Stimulated activated CD8-positive, alpha-beta memory T cell treated with anti-CD3 and anti-CD28 coated beads, Interleukin-7, amount 100 ng/mL, for 4 hours (primary cell): ENCODE data around the gene ATP11C.
"Not testable (repeated sequence)": the region's sequence is repeated elsewhere in the genome, so short reads cannot be mapped to it uniquely, and the experiment has no call there.

Experiments
- DNase-seq, 2 donors: peaks; one replicate each; pipeline ENCODE4 v3.0.0-alpha.2; 2020; ENCODE audit warnings: low read depth in 2 of 2

Gene ATP11C

GRCh38 chrX:139856826-139857225, 76.0 kb downstream of the ATP11C start:
- not testable (repeated sequence) for DNase-seq

GRCh38 chrX:139851730-139852129, 81.1 kb downstream of the ATP11C start:
- no peak for DNase-seq

GRCh38 chrX:139850968-139851367, 81.9 kb downstream of the ATP11C start:
- no peak for DNase-seq

- no peak for DNase-seq
These were observed 88.0 kb downstream of the ATP11C start for GRCh38 chrX:139844884-139845283.

- DNase-seq: no peak
These were observed 88.7 kb downstream of the ATP11C start for GRCh38 chrX:139844163-139844562.

GRCh38 chrX:139842326-139843185, 90.3 kb downstream of the ATP11C start:
- no peak for DNase-seq

GRCh38 chrX:139836335-139836734, 96.5 kb downstream of the ATP11C start:
- not testable (repeated sequence) for DNase-seq

GRCh38 chrX:139834879-139835278, 98.0 kb downstream of the ATP11C start:
- DNase-seq: no peak

- DNase-seq: no peak
These were observed 100.0 kb downstream of the ATP11C start for GRCh38 chrX:139832718-139833309.

GRCh38 chrX:139831675-139832456, 101.0 kb downstream of the ATP11C start:
- no peak for DNase-seq

GRCh38 chrX:139831017-139831416, 101.8 kb downstream of the ATP11C start:
- no peak for DNase-seq

GRCh38 chrX:139828830-139829229, 104.0 kb downstream of the ATP11C start:
- no peak for DNase-seq

- DNase-seq: no peak
These were observed 104.8 kb downstream of the ATP11C start for GRCh38 chrX:139828033-139828432.

- DNase-seq: no peak
These were observed 106.5 kb downstream of the ATP11C start for GRCh38 chrX:139826065-139827044.

GRCh38 chrX:139825618-139826017, 107.2 kb downstream of the ATP11C start:
- no peak for DNase-seq

- no peak for DNase-seq
These were observed 109.0 kb downstream of the ATP11C start for GRCh38 chrX:139823806-139824205.

- DNase-seq: no peak
These were observed 112.4 kb downstream of the ATP11C start for GRCh38 chrX:139820358-139820984.

- DNase-seq: no peak
These were observed 116.6 kb downstream of the ATP11C start for GRCh38 chrX:139816204-139816603.

GRCh38 chrX:139815771-139816170, 117.1 kb downstream of the ATP11C start:
- DNase-seq: no peak

- no peak for DNase-seq
These were observed 120.8 kb downstream of the ATP11C start for GRCh38 chrX:139811942-139812629.
